ENCODE measurements around the gene CDYL2.
"Not testable (repeated sequence)": the region's sequence is repeated elsewhere in the genome, so short reads cannot be mapped to it uniquely, and the experiment has no call there.

The CDYL2 gene, protein sequence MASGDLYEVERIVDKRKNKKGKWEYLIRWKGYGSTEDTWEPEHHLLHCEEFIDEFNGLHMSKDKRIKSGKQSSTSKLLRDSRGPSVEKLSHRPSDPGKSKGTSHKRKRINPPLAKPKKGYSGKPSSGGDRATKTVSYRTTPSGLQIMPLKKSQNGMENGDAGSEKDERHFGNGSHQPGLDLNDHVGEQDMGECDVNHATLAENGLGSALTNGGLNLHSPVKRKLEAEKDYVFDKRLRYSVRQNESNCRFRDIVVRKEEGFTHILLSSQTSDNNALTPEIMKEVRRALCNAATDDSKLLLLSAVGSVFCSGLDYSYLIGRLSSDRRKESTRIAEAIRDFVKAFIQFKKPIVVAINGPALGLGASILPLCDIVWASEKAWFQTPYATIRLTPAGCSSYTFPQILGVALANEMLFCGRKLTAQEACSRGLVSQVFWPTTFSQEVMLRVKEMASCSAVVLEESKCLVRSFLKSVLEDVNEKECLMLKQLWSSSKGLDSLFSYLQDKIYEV

DNA sequence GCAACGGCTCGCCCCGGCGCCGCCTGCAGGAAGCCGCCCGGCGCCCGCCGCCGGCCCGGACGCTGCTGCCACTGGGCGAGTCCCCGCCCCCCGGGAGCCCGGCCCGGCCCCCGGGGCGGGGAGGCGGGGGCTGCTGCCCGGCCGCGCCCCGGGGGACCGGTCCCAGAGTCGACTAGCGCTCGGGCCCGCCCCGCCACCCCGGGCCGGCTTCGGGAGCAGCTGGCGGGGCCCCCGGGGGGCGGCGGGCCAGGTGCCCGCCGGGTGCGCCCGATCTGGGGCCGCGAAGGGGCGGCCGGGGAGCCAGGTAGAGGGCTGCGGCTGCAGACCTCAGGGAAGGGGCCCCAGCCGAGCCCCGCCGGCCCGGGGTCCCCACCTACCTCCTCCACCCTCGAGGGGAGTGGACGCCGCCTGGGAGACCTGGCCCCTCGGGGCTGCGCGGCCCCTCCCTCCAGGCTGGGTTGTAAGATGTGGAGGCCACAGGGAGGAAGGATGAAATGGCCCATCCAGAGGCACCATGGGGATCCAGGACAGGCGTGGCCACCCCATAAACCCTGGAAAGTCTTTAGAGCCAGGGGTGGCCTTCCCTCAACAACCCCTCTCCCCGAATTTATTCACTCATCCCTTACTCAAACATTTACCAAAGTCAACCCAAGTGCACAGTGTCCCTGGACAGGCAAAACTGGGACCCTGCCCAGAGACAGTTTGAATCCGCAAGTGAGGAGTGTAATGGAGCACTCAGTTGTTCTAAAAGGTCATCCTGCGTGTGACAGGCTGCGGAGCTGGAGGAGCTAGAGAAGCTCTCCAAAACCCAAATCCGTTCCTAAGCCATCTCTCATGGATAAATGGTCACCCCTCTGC lies at the start of gene CDYL2:
Gene CDYL2 (minus strand): TSS at position 73 of the 858 bp plus-strand sequence. CDS start 425 bp downstream, outside the sequence.
- DNase-seq, result peak; percentile 75

DNA sequence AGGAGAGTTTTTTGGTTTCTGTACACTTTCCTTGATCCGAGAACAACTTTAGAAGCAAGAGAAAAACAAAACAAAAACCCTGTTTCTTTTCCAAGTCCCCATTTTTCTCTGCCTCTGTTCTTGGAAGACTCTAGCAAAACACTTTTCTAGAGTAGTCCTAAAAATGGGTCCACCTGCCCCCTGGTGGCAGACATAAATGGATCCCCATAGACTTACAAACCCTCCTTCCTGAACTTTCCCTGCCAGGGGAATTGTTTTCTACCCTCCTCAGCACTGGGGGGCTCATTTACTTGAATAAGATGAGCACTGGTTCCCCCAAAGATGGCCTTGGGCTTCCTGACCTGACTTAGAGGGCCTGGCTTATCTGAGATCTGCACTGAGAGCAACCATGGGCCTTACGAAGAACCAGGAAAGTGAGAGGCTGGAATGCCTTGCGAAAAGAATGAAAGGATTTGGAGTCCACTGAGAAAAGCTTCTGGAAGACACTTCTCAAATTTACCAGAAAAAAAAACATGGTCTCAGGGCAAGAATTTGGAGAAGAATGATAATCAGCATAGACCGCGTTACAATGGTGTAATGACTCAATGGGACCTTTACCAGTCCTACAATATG lies 48.0 kb upstream of the CDYL2 start:
- peak; percentile 57 for DNase-seq

DNA sequence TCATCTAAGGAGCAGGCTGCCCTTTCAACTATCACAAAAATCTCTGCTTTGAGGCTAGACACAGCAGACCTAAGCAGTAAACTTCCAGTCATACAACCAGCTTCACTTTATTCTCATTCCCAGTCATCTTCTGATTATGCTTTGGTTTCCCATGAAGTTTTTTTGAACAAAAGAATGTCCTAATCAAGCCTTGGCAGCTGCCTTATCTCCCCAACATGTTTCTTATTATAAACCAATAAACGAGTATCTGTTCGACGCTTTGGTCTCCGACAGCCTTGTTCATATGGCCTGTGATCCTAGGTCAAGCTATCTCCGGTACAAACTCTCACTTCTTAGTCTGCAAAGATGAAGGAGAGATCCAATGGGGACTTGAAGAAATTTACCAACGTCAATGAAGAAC lies 47.4 kb upstream of the CDYL2 start:
- DNase-seq, result no peak

DNA sequence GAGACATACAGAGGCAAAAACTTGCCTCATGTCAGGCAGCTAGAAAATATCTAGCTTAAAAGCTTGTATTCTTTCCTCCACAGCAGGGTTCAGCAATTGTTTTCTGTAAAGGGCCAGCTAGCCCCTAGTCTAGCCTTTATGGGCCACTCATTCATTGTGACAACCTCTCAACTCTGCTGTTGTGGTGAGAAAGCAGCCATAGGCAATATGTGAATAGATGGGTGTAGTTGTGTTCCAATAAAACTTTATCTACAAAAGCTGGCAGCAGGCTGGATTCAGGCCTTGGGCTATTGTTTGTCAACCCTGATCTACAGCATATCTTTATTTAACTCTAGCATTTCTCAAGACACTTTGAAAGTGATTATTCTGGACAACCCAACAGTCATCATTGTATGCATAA lies 46.4 kb upstream of the CDYL2 start:
- DNase-seq, result no peak

DNA sequence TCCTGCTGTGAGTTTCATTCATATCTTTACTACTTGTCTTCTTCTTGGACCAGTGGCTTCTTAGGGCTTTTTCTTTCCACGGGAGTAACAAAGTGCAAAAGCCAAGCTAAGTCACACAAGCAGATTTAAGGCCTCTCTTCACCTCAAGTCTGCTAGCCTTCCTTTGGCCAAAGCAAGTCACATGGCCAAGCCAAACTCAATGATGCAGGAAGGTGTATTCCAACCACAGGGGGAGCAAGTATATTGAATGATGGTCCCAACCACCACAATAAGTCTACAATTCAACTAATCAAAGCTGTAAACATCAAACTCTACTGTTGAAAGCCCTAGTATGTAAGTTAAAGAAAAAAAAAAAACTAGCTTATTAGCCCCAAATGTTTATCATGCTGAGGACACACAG lies 44.5 kb upstream of the CDYL2 start:
- DNase-seq, result no peak

DNA sequence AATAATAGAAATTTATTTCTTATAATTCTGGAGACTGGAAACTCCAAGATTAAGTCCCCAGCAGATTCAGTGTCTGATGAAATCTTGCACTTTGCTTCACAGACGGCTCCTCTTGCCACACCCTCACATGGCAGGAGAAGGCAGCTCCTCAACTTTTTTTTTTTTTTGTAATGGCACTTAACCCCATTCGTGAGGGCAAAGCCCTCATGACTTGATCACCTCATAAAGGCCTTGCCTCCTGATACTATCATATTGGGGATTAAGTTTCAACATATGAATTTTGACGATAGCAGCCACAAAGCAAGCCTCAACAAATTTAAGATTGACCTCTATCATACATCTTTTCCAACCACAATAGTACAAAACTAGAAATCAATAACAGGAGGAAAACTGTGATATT lies 42.3 kb upstream of the CDYL2 start:
- DNase-seq, result no peak

DNA sequence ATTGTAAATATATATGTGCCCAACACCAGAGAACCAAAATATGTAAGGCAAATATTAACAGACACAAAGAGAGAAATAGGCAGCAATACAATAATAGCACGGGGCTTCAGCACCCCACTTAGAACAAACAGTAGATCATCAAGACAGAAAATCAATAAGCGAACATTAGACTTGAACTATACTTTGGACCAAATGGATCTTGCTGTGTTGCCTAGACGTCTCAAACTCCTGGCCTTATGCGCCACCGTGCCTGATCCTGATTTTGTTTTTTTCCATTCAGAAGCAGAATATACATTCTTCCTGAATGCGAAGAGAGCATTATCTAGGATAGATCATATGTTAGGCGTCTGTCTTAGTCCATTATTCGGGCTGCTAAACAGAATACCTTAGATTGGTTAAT lies 41.9 kb upstream of the CDYL2 start:
- no peak for DNase-seq

DNA sequence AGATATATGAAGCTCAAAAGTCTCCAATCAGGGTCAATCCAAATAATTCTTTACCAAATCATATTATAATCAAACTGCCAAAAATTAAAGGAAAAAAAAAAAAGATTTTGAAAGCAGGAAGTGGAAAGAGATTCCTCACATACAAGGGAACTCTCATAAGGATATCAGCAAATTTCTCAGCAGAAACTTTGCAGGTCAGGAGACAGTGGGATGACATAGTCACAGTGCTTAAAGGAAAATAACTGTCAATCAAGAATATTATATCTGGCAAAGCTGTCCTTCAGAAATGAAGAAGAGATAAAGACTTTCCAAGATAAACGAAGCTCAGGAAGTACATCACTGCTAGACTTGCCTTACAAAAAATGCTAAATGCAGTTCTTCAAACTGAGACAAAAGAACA lies 40.0 kb upstream of the CDYL2 start:
- DNase-seq, result no peak

DNA sequence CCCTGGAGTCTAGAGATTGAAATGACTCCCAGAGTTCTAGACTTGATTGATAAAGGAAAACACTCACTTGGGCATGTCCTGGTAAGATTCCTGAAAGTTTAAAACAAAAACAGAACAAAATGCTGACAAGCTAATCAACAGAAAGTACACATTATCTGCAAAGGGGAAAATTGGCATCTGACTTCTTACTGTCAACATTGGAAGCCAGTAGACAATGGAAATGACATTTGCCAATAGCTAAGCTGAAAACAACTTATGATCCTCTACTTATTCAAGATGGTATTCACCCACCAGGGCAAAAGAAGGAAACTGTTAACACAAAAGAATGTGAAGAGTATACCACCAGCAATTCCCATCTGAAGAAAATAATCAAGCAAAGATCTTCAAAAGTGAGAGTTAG lies 36.8 kb upstream of the CDYL2 start:
- DNase-seq, result no peak

DNA sequence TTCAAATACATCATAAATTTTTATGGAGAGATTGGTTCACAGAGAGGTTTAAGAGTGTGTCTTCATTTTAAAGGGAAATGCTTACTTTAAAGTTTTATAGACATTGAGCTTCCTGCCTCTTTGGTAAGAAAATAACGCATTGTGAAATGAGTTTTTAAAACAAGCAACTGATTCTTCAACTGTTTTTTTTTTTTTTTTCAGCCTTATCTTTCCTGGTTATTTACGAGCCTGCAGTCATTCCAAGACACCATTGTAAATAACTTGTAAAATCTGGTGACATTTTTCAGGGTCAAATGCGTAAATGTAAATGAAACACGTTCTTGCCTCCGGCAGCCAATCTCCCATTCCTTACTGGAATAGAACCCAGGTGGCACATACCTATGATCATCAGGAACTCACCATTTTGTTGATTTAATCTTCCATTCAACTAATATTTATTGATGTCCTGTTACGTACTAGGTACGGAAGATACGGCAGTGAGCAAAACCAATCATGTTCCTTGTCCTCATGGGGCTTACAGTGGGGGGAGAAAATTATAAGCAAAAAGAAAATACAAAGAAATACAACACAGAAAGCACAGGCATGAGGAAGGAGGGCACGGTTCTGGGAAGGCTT lies 33.2 kb upstream of the CDYL2 start:
- DNase-seq, result no peak

DNA sequence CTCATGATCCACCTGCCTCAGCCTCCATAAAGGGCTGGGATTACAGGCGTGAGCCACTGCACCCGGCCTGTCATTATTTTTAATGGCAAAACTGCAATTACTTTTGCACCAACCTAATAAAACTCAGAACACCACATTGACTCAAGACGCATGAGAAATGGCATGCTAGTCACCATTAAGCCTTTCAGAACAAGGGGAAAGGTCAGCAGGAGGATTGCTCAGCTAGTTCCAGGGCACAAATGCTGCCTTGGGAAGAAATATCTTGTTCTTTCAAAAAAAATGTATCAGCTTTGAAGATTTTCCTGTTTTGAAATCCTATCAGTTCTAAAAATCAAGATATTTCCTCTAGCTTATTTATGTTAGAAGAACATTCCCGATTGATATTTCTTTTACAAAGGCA lies 32.4 kb upstream of the CDYL2 start:
- no peak for DNase-seq

DNA sequence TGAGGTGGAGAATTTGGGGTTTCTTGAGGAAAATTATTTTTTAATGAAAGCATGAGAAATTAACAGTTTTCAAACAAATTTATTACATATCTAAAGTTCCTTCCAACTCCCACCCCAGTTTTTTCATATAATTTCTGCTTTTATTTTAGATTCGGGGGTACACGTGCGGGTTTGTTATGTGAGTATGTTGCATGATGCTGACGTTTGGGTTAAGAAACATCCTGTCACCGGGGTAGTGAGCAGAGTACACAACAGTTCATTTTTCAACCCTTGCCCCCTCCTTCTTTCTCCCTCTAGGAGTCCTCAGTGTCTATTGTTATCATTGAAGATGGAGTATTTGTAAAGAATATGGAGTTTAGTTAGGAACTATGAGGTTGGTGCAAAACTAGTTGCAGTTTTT lies 31.8 kb upstream of the CDYL2 start:
- DNase-seq, result no peak

DNA sequence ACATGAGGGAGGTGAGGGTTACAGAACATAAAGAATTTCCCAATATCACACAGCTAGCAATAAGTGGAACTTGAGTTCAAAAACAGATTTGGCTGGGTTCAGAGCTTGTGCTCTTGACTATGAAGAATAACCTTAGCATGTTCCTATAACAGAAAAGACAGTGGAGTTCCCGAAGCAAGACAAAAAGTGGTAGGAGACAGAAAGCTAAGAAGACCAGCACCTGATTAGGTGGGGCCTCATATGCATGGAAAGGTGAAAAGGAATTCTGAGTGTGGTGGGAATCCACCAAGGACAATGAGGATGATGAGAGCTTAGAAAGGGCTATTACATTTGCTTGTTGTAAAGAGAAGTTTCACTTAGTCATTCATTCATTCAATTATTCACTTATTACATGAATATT lies 26.6 kb upstream of the CDYL2 start:
- DNase-seq, result no peak

DNA sequence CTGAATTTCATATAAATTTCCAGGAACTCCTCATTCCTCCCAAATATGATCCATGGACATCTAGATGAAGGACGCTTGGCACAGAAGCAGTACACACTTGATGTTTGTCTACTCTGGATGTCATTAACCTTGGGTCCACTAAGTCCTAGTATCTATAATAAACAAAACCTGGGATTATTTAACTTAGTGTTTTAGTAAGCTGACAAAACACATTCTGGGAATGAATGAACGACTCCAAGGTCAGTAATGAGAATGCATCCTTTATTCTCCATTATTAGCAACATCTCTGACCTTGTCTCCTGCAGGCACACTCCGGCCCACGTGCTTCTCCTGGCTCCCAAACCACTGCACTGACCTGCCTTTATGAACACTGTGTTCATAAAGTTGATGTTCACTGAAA lies 24.1 kb upstream of the CDYL2 start:
- DNase-seq, result no peak

DNA sequence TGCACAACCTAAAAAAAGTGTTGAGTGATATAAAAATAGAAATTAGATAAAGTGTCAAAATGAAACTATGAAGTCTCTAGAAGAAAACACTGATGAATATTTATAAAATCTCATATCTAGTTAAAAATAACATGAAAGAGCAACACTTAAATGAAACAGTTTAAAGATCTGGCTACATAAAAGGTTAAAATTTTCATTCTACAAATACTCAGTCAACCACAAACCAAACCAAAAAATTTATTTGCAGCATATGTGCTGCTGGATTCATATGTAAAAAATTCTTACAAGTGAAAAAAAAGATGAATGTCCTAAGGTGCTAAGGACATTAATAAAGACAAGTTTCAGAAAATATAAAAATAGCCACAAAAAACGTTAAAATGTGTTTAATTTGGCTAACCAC lies 22.6 kb upstream of the CDYL2 start:
- DNase-seq, result no peak

DNA sequence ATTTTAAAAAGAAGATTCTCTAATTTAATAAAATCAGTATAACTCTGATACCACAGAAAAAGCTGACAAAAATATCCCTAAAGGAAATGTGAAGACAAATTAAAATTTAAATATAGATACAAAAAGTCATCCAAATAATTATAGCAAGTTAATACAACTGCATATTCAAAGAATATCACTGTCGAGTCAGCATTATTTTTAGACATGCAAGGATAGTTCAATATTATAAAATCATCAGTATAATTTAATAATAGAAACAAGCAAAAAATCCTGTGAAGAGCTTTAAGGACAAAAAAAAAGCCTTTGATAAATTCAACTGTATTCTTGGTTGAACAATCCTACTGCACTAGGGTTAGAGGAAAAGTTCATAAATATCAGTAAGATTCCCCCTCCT lies 21.0 kb upstream of the CDYL2 start:
- DNase-seq, result no peak

DNA sequence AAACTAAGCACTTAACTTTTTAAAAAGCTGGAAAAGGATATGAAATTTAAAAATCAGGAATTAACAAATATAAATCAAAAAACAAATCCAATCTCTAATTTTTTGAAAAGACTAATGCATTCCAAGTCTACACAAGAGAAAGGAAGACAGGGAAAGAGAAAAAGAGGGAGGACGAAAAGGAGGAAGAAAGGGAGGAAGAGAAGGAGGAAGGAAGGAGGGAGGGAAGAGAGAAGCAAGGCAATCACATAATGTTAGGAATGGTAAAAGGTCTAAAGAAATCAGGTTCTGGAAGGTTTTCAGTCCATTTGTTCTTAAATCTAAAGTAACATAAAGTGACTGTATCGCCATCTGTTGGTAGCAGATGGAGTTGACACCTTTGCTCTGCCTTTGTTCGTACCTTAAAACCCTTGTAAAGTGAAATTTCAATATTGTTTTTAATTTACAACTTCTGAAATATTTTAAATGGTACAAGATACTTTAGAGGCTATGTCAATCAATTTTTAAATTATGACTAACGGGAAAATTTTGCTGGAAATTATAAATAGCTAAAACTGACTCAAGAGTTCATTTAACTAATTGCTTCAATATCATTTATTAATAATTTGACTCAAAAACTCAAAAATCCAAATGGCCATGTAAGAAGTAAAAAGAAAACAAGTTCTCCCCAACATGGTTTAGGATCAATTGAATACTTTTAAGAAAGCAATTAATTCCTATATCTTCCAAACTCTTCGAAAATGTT lies 20.4 kb upstream of the CDYL2 start:
- peak; percentile 82 for DNase-seq

DNA sequence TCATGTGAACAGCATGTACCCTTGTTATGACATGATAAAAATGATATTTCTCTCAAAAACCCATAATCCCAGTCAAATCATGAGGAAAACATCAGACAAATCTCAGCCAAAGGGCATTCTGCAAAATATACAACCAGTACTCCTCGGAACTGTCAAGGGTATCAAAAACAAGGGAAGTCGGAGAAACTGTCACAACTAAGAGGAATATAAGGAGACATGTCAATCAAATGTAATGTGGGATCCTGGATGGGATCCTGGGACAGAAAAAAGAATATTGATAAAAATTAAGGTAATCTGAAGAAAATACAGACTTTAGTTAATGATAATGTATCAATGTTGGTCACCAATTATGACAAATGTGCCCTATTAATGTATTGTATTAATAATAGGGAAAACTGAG lies 15.6 kb upstream of the CDYL2 start:
- DNase-seq, result no peak

DNA sequence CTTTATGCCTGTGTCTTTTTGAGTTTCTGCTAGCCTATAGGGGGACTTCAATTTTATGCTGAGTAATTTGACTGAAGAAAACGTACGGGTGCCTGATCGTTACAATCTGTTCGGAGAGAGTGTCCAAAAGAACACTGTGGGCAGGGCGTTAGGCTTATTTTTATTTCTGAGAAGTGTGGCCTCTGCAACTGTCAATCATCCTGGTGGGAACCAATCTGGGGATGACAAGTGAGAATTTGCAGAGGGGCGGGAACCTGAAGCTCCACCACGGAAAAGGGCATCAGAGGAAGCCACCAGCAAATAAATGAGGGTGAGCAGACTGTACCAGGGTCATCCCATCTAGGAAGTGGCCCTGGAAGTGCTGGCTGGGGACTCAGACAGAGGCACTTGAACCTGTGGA lies 12.0 kb upstream of the CDYL2 start:
- DNase-seq, result no peak

DNA sequence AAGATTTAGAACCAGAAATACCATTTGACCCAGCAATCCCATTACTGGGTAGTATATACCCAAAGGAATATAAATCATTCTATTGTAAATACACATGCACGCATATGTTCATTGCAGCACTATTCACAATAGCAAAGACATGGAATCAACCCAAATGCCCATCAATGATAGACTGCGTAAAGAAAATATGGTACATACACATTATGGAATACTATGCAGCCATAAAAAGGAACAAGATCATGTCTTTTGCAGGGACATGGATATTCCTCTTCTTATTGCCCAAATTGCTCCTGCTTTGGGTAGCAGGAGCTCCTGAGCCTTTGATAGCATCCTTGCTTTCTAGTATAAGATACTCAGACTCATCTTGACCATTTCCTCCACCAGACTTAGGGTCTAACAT lies 10.9 kb upstream of the CDYL2 start:
- not testable (repeated sequence) for DNase-seq

DNA sequence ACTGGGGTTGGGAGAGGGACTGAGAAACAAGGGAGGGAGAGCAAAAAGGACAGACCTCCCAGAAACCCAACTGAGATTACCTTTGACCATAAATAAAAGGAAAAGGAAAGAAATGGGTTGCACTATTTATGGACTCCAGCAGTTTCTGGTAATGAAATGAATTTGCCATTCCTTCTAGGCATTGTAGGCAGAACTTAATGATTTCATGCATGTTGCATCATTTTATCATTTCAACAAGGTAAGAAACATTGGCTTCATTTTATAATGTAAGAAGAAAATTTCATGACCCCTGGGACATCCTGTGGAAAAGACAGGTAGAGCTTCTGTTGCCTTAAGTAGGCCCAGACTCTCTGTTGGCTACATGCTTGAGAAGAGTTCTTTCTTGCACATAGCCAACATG lies 8.2 kb upstream of the CDYL2 start:
- no peak for DNase-seq

DNA sequence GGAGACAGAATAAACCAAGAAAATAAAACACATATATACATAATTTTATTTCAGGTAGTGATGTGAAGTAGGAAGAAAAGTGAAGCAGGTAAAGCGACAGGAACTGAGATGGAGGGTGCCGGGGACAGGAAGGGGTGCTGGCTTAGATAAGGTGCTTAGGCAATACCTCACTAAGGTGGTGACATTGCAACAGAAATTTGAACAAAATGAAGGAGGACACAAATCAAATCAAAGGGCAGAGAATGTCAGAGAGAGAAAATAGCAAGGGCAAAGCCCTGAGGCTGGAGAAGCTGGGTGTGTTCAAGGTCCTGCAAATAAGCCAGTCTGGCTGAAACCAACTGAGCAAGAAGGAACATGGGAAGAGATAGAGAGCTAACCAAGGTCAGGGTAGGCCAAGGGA lies 5.0 kb upstream of the CDYL2 start:
- no peak for DNase-seq

Data from suppressor macrophage treated with lipopolysaccharide for 4 hours (primary cell).